Type B pancreatic cell (in vitro differentiated cells): ENCODE data around the gene CSNK1G3. TPM values are rescaled to one million over a fixed set of nuclear protein-coding genes. Genes with fewer than 3 reads are reported as not detected.
"Not testable (repeated sequence)": the region's sequence is repeated elsewhere in the genome, so short reads cannot be mapped to it uniquely, and the experiment has no call there.

Source experiments
- DNase-seq: peaks from one replicate; pipeline ENCODE4 v3.0.0; 2021; ENCODE audit warnings: mixed read lengths; ENCODE audit not compliant: unreplicated experiment; ENCODE audit errors: extremely low spot score
- H3K27ac Mint-ChIP-seq: 2 replicates; pipeline ENCODE4 v1.8.0; 2021; ENCODE audit warnings: mild to moderate bottlenecking, mixed read lengths
- H3K27me3 Mint-ChIP-seq: 2 replicates; pipeline ENCODE4 v1.8.0; 2021; ENCODE audit warnings: mixed read lengths
- H3K36me3 Mint-ChIP-seq: 2 replicates; pipeline ENCODE4 v1.8.0; 2021; ENCODE audit warnings: mixed read lengths
- H3K4me1 Mint-ChIP-seq: one replicate; pipeline ENCODE4 v1.8.0; 2021; ENCODE audit warnings: mixed read lengths; ENCODE audit not compliant: unreplicated experiment
- H3K4me3 Mint-ChIP-seq: 2 replicates; pipeline ENCODE4 v1.8.0; 2021; ENCODE audit warnings: mild to moderate bottlenecking, mixed read lengths
- H3K9me3 Mint-ChIP-seq: 2 replicates; pipeline ENCODE4 v1.8.0; 2021; ENCODE audit warnings: mixed read lengths
- CTCF ChIP-seq: fragments of 200-600 bp; sonication (generic); conservative IDR thresholded peaks from 2 replicates; pipeline ENCODE4 v1.5.0; 2021; ENCODE audit warnings: antibody characterized with exemption, mild to moderate bottlenecking
- long read RNA-seq: library from polyadenylated mRNA; unstranded; transcript quantifications from one replicate; pipeline ENCODE4 v2.0.0, GENCODE V29; 2020
- total RNA-seq: library from RNA; stranded (reverse); gene quantifications from 2 replicates; pipeline ENCODE4 v1.2.1, GENCODE V29; 2021; ENCODE audit warnings: low replicate concordance

The CSNK1G3 gene
- 41.8 and 43.6 TPM in 2 replicates for total RNA-seq
- long read RNA-seq, full-length matches to known transcripts, result 1 of 10 reads
- long read RNA-seq, partial matches to known transcripts, result 3 of 10 reads
- long read RNA-seq, other reads (novel, unspliced or antisense), result 6 of 10 reads

- DNase-seq, result peak; percentile 93
- Mint-ChIP-seq H3K27ac (peak within 1 kb of the TSS; percentile 96), H3K36me3 (no peaks in the 10 kb centered on the region), H3K27me3 (no peaks in the 10 kb centered on the region), H3K4me1 (peaks cover 42% of the 10 kb centered on the region), H3K9me3 (no peaks in the 10 kb centered on the region), H3K4me3 (peak within 1 kb of the TSS; percentile 98)
- TF ChIP-seq CTCF, result no peak
Observed at GRCh38 chr5:123511648-123512605, at the start of gene CSNK1G3. Gene CSNK1G3, plus strand, starts transcription at chr5:123512177. Its CDS starts 33,487 bp downstream, at chr5:123545664.

- not testable (repeated sequence) for DNase-seq, H3K27ac Mint-ChIP-seq
Observed at GRCh38 chr5:123466839-123467238, 45.1 kb upstream of the CSNK1G3 start.

GRCh38 chr5:123471385-123471784 lies 40.6 kb upstream of the CSNK1G3 start:
- Mint-ChIP-seq H3K27ac (no peak overlapping the region), H3K4me1 (no peaks in the 10 kb centered on the region), H3K27me3 (peaks cover 3% of the 10 kb centered on the region), H3K36me3 (no peaks in the 10 kb centered on the region), H3K9me3 (peaks cover 7% of the 10 kb centered on the region), H3K4me3 (no peak overlapping the region)
- no peak for TF ChIP-seq CTCF
- DNase-seq, result no peak

More at GRCh38 chr5:123466839-123467238, 45.1 kb upstream of the CSNK1G3 start:
- H3K27me3 Mint-ChIP-seq, H3K4me1 Mint-ChIP-seq, H3K36me3 Mint-ChIP-seq, H3K4me3 Mint-ChIP-seq, H3K9me3 Mint-ChIP-seq: not testable (repeated sequence)

GRCh38 chr5:123472150-123472924 lies 39.6 kb upstream of the CSNK1G3 start:
- Mint-ChIP-seq H3K9me3 (peaks cover 3% of the 10 kb centered on the region), H3K4me3 (no peak overlapping the region), H3K27ac (no peak overlapping the region), H3K36me3 (no peaks in the 10 kb centered on the region), H3K4me1 (no peaks in the 10 kb centered on the region), H3K27me3 (peaks cover 3% of the 10 kb centered on the region)
- no peak for DNase-seq
- no peak for TF ChIP-seq CTCF

- Mint-ChIP-seq H3K36me3 (no peaks in the 10 kb centered on the region), H3K4me3 (no peak overlapping the region), H3K27me3 (peaks cover 6% of the 10 kb centered on the region), H3K27ac (no peak overlapping the region), H3K4me1 (no peaks in the 10 kb centered on the region), H3K9me3 (no peaks in the 10 kb centered on the region)
- no peak for TF ChIP-seq CTCF
- DNase-seq, result no peak
Observed at GRCh38 chr5:123474228-123474627, 37.7 kb upstream of the CSNK1G3 start.
